ENCODE measurements around the gene SDHC. TPM values are rescaled to one million over a fixed set of nuclear protein-coding genes. Genes with fewer than 3 reads are reported as not detected.
A peak's percentile ranks its signal among the peaks of the same experiment; 100 is the strongest.
"Not testable (repeated sequence)": the region's sequence is repeated elsewhere in the genome, so short reads cannot be mapped to it uniquely, and the experiment has no call there.

The SDHC gene
- total and polyA plus RNA-seq, 2 donors, result 19.8 to 93.5 TPM

- WGBS, result 84% methylated on average over 16 of the region's 16 CpGs
- Histone ChIP-seq H3K4me3 (ENCODE audit: low read length in 2 of 2) (peak overlapping the region; percentile 48 to 85), H3K4me1 (ENCODE audit: control insufficient read depth in 2 of 2, insufficient read depth in 2 of 2, low read length in 2 of 2) (peaks cover 8 to 12% of the 10 kb centered on the region in 2 donors), H3K27ac (ENCODE audit: low read depth in 1 of 2, low read length in 1 of 2) (peak overlapping the region in 1 of 2 donors; percentile 87)
- H3K36me3 ChIP-seq (ENCODE audit: control insufficient read depth in 2 of 2, insufficient read depth in 2 of 2, low read length in 1 of 2); H3K27me3 ChIP-seq (ENCODE audit: control insufficient read depth in 2 of 2, insufficient read depth in 1 of 2, low read length in 1 of 2); DNase-seq (ENCODE audit: low read depth in 6 of 9, low spot score in 9 of 9); H3K9me3 ChIP-seq (ENCODE audit: control insufficient read depth in 2 of 2, insufficient read depth in 1 of 2, low read length in 1 of 2): not testable (repeated sequence)
Measured at GRCh38 chr1:161389158-161389557, 75.0 kb downstream of the SDHC start.

GRCh38 chr1:161389691-161390558 is 75.7 kb downstream of the SDHC start:
- WGBS, result 1% methylated on average over 77 of the region's 79 CpGs
- Histone ChIP-seq H3K4me3 (ENCODE audit: low read length in 2 of 2) (peak overlapping the region; percentile 71 to 85), H3K27me3 (ENCODE audit: control insufficient read depth in 2 of 2, insufficient read depth in 1 of 2, low read length in 1 of 2) (peaks cover 0 to 9% of the 10 kb centered on the region in 2 donors), H3K9me3 (ENCODE audit: control insufficient read depth in 2 of 2, insufficient read depth in 1 of 2, low read length in 1 of 2) (no peaks in the 10 kb centered on the region), H3K27ac (ENCODE audit: low read depth in 1 of 2, low read length in 1 of 2) (peak overlapping the region; percentile 87), H3K36me3 (ENCODE audit: control insufficient read depth in 2 of 2, insufficient read depth in 2 of 2, low read length in 1 of 2) (no peaks in the 10 kb centered on the region), H3K4me1 (ENCODE audit: control insufficient read depth in 2 of 2, insufficient read depth in 2 of 2, low read length in 2 of 2) (peaks cover 8 to 12% of the 10 kb centered on the region in 2 donors)
- peak in 8 of 9 donors; percentile 61 to 91 (median 82) for DNase-seq (ENCODE audit: low read depth in 6 of 9, low spot score in 9 of 9)

- Histone ChIP-seq H3K36me3 (ENCODE audit: control insufficient read depth in 2 of 2, insufficient read depth in 2 of 2, low read length in 1 of 2) (no peaks in the 10 kb centered on the region), H3K9me3 (ENCODE audit: control insufficient read depth in 2 of 2, insufficient read depth in 1 of 2, low read length in 1 of 2) (no peaks in the 10 kb centered on the region), H3K27ac (ENCODE audit: low read depth in 1 of 2, low read length in 1 of 2) (peak overlapping the region; percentile 55 to 87), H3K4me1 (ENCODE audit: control insufficient read depth in 2 of 2, insufficient read depth in 2 of 2, low read length in 2 of 2) (peaks cover 8 to 12% of the 10 kb centered on the region in 2 donors), H3K4me3 (ENCODE audit: low read length in 2 of 2) (peak overlapping the region; percentile 64 to 71), H3K27me3 (ENCODE audit: control insufficient read depth in 2 of 2, insufficient read depth in 1 of 2, low read length in 1 of 2) (peaks cover 0 to 9% of the 10 kb centered on the region in 2 donors)
- WGBS, result 11% methylated on average over 13 of the region's 13 CpGs
- no peak for DNase-seq (ENCODE audit: low read depth in 6 of 9, low spot score in 9 of 9)
Measured at GRCh38 chr1:161390559-161390858, 76.3 kb downstream of the SDHC start.

DNA sequence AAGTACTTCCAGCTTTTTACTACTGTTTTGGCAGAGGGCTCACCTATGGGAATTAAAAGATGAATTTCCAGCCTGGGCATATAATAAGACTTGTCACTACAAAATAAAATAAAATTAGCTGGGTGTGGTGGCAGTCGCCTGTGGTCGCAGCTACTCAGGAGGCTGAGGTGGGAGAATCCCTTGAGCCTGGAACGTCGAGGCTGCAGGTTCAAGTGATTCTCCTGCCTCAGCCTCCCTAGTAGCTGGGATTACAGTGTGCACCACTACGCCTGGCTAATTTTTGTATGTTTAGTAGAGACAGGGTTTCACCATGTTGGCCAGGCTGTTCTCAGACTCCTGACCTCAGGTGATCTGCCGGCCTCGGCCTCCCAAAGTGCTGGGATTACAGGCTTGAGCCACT is 77.0 kb downstream of the SDHC start:
- 99% methylated on average over 7 of the region's 7 CpGs for WGBS
- not testable (repeated sequence) for DNase-seq (ENCODE audit: low read depth in 6 of 9, low spot score in 9 of 9); H3K9me3 ChIP-seq (ENCODE audit: control insufficient read depth in 2 of 2, insufficient read depth in 1 of 2, low read length in 1 of 2); H3K27me3 ChIP-seq (ENCODE audit: control insufficient read depth in 2 of 2, insufficient read depth in 1 of 2, low read length in 1 of 2); H3K27ac ChIP-seq (ENCODE audit: low read depth in 1 of 2, low read length in 1 of 2); H3K36me3 ChIP-seq (ENCODE audit: control insufficient read depth in 2 of 2, insufficient read depth in 2 of 2, low read length in 1 of 2); H3K4me3 ChIP-seq (ENCODE audit: low read length in 2 of 2)
- H3K4me1 ChIP-seq (ENCODE audit: control insufficient read depth in 2 of 2, insufficient read depth in 2 of 2, low read length in 2 of 2), result peaks cover 8 to 12% of the 10 kb centered on the region in 2 donors

GRCh38 chr1:161391611-161392010 is 77.4 kb downstream of the SDHC start:
- 97% methylated on average over 8 of the region's 8 CpGs for WGBS
- H3K4me1 ChIP-seq (ENCODE audit: control insufficient read depth in 2 of 2, insufficient read depth in 2 of 2, low read length in 2 of 2), result peaks cover 8 to 12% of the 10 kb centered on the region in 2 donors
- H3K4me3 ChIP-seq (ENCODE audit: low read length in 2 of 2), result no peak overlapping the region
- no peak overlapping the region for H3K27ac ChIP-seq (ENCODE audit: low read depth in 1 of 2, low read length in 1 of 2)
- no peaks in the 10 kb centered on the region for H3K36me3 ChIP-seq (ENCODE audit: control insufficient read depth in 2 of 2, insufficient read depth in 2 of 2, low read length in 1 of 2)
- no peaks in the 10 kb centered on the region for H3K9me3 ChIP-seq (ENCODE audit: control insufficient read depth in 2 of 2, insufficient read depth in 1 of 2, low read length in 1 of 2)
- DNase-seq (ENCODE audit: low read depth in 6 of 9, low spot score in 9 of 9), result no peak
- H3K27me3 ChIP-seq (ENCODE audit: control insufficient read depth in 2 of 2, insufficient read depth in 1 of 2, low read length in 1 of 2), result peaks cover 0 to 9% of the 10 kb centered on the region in 2 donors

GRCh38 chr1:161393151-161393550 is 79.0 kb downstream of the SDHC start:
- H3K36me3 ChIP-seq (ENCODE audit: control insufficient read depth in 2 of 2, insufficient read depth in 2 of 2, low read length in 1 of 2), result no peaks in the 10 kb centered on the region

GRCh38 chr1:161397038-161397437 is 82.9 kb downstream of the SDHC start:
- H3K36me3 ChIP-seq (ENCODE audit: control insufficient read depth in 2 of 2, insufficient read depth in 2 of 2, low read length in 1 of 2); H3K4me1 ChIP-seq (ENCODE audit: control insufficient read depth in 2 of 2, insufficient read depth in 2 of 2, low read length in 2 of 2); H3K27ac ChIP-seq (ENCODE audit: low read depth in 1 of 2, low read length in 1 of 2); DNase-seq (ENCODE audit: low read depth in 6 of 9, low spot score in 9 of 9); H3K4me3 ChIP-seq (ENCODE audit: low read length in 2 of 2); H3K27me3 ChIP-seq (ENCODE audit: control insufficient read depth in 2 of 2, insufficient read depth in 1 of 2, low read length in 1 of 2); H3K9me3 ChIP-seq (ENCODE audit: control insufficient read depth in 2 of 2, insufficient read depth in 1 of 2, low read length in 1 of 2): not testable (repeated sequence)
- 98% methylated on average over 8 of the region's 8 CpGs for WGBS

More at GRCh38 chr1:161393151-161393550, 79.0 kb downstream of the SDHC start:
- Histone ChIP-seq H3K4me1 (ENCODE audit: control insufficient read depth in 2 of 2, insufficient read depth in 2 of 2, low read length in 2 of 2) (peaks cover 8 to 12% of the 10 kb centered on the region in 2 donors), H3K9me3 (ENCODE audit: control insufficient read depth in 2 of 2, insufficient read depth in 1 of 2, low read length in 1 of 2) (no peaks in the 10 kb centered on the region), H3K27me3 (ENCODE audit: control insufficient read depth in 2 of 2, insufficient read depth in 1 of 2, low read length in 1 of 2) (peaks cover 0 to 9% of the 10 kb centered on the region in 2 donors), H3K27ac (ENCODE audit: low read depth in 1 of 2, low read length in 1 of 2) (no peak overlapping the region), H3K4me3 (ENCODE audit: low read length in 2 of 2) (no peak overlapping the region)
- no peak for DNase-seq (ENCODE audit: low read depth in 6 of 9, low spot score in 9 of 9)

GRCh38 chr1:161398900-161399256 is 84.7 kb downstream of the SDHC start:
- H3K4me1 ChIP-seq (ENCODE audit: control insufficient read depth in 2 of 2, insufficient read depth in 2 of 2, low read length in 2 of 2), result peaks cover 4 to 5% of the 10 kb centered on the region in 2 donors
- H3K4me3 ChIP-seq (ENCODE audit: low read length in 2 of 2), result peak overlapping the region; percentile 72 to 90
- peaks cover 0 to 5% of the 10 kb centered on the region in 2 donors for H3K9me3 ChIP-seq (ENCODE audit: control insufficient read depth in 2 of 2, insufficient read depth in 1 of 2, low read length in 1 of 2)
- peak overlapping the region; percentile 98 to 100 for H3K27ac ChIP-seq (ENCODE audit: low read depth in 1 of 2, low read length in 1 of 2)
- H3K36me3 ChIP-seq (ENCODE audit: control insufficient read depth in 2 of 2, insufficient read depth in 2 of 2, low read length in 1 of 2), result no peaks in the 10 kb centered on the region
- no peak for DNase-seq (ENCODE audit: low read depth in 6 of 9, low spot score in 9 of 9)
- H3K27me3 ChIP-seq (ENCODE audit: control insufficient read depth in 2 of 2, insufficient read depth in 1 of 2, low read length in 1 of 2), result peaks cover 0 to 7% of the 10 kb centered on the region in 2 donors
- WGBS, result 12% methylated on average over 17 of the region's 17 CpGs

DNA sequence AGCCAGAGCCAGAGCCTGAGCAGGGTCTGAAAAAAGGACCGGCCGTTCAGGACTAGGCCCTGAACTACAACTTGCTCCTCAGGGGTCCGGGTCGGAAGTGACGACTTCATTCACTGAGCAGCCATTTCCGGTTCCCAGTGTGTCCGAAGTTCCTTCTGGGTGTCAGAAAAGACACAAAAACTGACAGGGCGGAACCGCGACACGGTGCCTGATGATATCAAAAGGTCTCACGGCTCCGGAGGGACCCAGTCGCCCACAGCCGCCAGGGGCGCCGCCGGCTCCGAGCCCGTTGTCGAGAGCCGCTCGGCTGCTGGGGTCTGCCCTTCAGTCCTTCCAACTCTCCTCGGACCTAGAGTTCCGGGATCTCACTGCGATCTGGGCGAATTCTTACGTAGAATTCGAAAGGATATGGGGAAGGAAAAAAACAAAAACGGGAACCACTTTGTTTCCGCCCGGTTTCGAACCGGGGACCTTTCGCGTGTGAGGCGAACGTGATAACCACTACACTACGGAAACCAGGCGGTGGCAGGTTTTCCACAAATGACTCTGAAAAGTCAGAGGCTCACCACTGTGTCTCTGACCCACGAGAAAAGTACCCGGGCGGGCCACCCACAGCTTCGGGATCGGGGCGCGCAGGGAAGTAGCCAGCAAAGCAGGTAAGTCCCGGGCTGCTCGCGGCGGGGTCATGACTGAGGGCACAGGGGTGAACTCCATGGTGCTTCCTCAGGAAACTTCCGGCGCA is 85.2 kb downstream of the SDHC start:
- DNase-seq (ENCODE audit: low read depth in 6 of 9, low spot score in 9 of 9), result peak; percentile 78 to 96 (median 88)
- Histone ChIP-seq H3K9me3 (ENCODE audit: control insufficient read depth in 2 of 2, insufficient read depth in 1 of 2, low read length in 1 of 2) (peaks cover 0 to 9% of the 10 kb centered on the region in 2 donors), H3K4me3 (ENCODE audit: low read length in 2 of 2) (peak overlapping the region; percentile 72 to 90), H3K36me3 (ENCODE audit: control insufficient read depth in 2 of 2, insufficient read depth in 2 of 2, low read length in 1 of 2) (no peaks in the 10 kb centered on the region), H3K27ac (ENCODE audit: low read depth in 1 of 2, low read length in 1 of 2) (peak overlapping the region; percentile 98 to 100), H3K4me1 (ENCODE audit: control insufficient read depth in 2 of 2, insufficient read depth in 2 of 2, low read length in 2 of 2) (peaks cover 4 to 5% of the 10 kb centered on the region in 2 donors), H3K27me3 (ENCODE audit: control insufficient read depth in 2 of 2, insufficient read depth in 1 of 2, low read length in 1 of 2) (peaks cover 0 to 11% of the 10 kb centered on the region in 2 donors)
- WGBS, result under 1% methylated on average over 53 of the region's 53 CpGs
